Neural cell (in vitro differentiated cells): Measurements from ENCODE around the gene SLCO3A1. TPM values are rescaled to one million over a fixed set of nuclear protein-coding genes. Genes with fewer than 3 reads are reported as not detected.

Experiments
- H2AFZ ChIP-seq: fragments of 200-600, 300-800 bp; sonication (generic), shearing (Covaris generic); 2 replicates; pipeline ENCODE4 v1.6.0; 2014; ENCODE audit warnings: low read depth, mild to moderate bottlenecking, antibody characterized with exemption, low read length, moderate library complexity
- H3F3A ChIP-seq: fragments of 200-600 bp; shearing (Covaris generic); 2 replicates; pipeline ENCODE4 v1.6.1; 2016; ENCODE audit warnings: mild to moderate bottlenecking, moderate library complexity, mixed read lengths, antibody characterized with exemption, low read length; ENCODE audit not compliant: insufficient read depth, poor library complexity, severe bottlenecking
- H3K27ac ChIP-seq: fragments of 200-600, 300-800 bp; sonication (generic), shearing (Covaris generic); 2 replicates; pipeline ENCODE4 v1.5.1; 2014; ENCODE audit warnings: mild to moderate bottlenecking, low read length, moderate library complexity
- H3K27me3 ChIP-seq: fragments of 300-800, 200-600 bp; sonication (generic), shearing (Covaris generic); 2 replicates; pipeline ENCODE4 v1.6.0; 2014; ENCODE audit warnings: mild to moderate bottlenecking, low read depth, low read length, moderate library complexity; ENCODE audit not compliant: insufficient read depth
- H3K36me3 ChIP-seq: fragments of 300-800, 200-600 bp; sonication (generic), shearing (Covaris generic); 2 replicates; pipeline ENCODE4 v1.5.1; 2014; ENCODE audit warnings: mild to moderate bottlenecking, antibody characterized with exemption, low read length, moderate library complexity; ENCODE audit not compliant: insufficient read depth
- H3K4me2 ChIP-seq: fragments of 300-800, 200-600 bp; sonication (generic), shearing (Covaris generic); 2 replicates; pipeline ENCODE4 v1.6.0; 2014; ENCODE audit warnings: mild to moderate bottlenecking, low read length
- H3K4me3 ChIP-seq: fragments of 300-800, 200-600 bp; sonication (generic), shearing (Covaris generic); 2 replicates; pipeline ENCODE4 v1.5.1; 2014; ENCODE audit warnings: mild to moderate bottlenecking, low read length, moderate library complexity
- H3K79me2 ChIP-seq: fragments of 200-600 bp; shearing (Covaris generic); replicated peaks from 2 replicates; pipeline ENCODE4 v1.6.0; 2014; ENCODE audit warnings: mild to moderate bottlenecking, low read length, moderate library complexity; ENCODE audit not compliant: insufficient read depth
- H3K9ac ChIP-seq: fragments of 300-800, 200-600 bp; sonication (generic), shearing (Covaris generic); 2 replicates; pipeline ENCODE4 v1.6.1; 2016; ENCODE audit warnings: mild to moderate bottlenecking, low read length, mixed read lengths
- H3K9me2 ChIP-seq: fragments of 200-600 bp; shearing (Covaris generic); 2 replicates; pipeline ENCODE4 v1.6.1; 2016; ENCODE audit warnings: mild to moderate bottlenecking, low read length, mixed read lengths; ENCODE audit not compliant: insufficient read depth
- H3K9me3 ChIP-seq: fragments of 200-600, 300-800 bp; sonication (generic), shearing (Covaris generic); 2 replicates; pipeline ENCODE4 v1.6.1; 2016; ENCODE audit warnings: mild to moderate bottlenecking, mixed run types, low read length, moderate library complexity, mixed read lengths
- H4K20me1 ChIP-seq: fragments of 200-600 bp; shearing (Covaris generic); 2 replicates; pipeline ENCODE4 v1.6.1; 2016; ENCODE audit warnings: mild to moderate bottlenecking, mixed run types; ENCODE audit not compliant: insufficient read depth
- CTCF ChIP-seq: fragments of 450-650 bp; IDR thresholded peaks from 2 replicates; pipeline ENCODE4 v1.5.1; 2014; ENCODE audit warnings: antibody characterized with exemption, mild to moderate bottlenecking, moderate library complexity; ENCODE audit not compliant: poor library complexity, severe bottlenecking
- EP300 ChIP-seq: fragments of 450-650 bp; conservative IDR thresholded peaks from 2 replicates; pipeline ENCODE4 v1.6.1; 2014; ENCODE audit warnings: antibody characterized with exemption, mild to moderate bottlenecking, moderate library complexity; ENCODE audit not compliant: poor library complexity, severe bottlenecking
- EZH2 ChIP-seq: fragments of 200-600, 300-800 bp; shearing (Covaris generic), sonication (generic); IDR thresholded peaks from 2 replicates; pipeline ENCODE4 v1.6.1; 2014; ENCODE audit warnings: antibody characterized with exemption, low read length, borderline replicate concordance, mild to moderate bottlenecking; ENCODE audit not compliant: insufficient read depth, poor library complexity, severe bottlenecking
- MXI1 ChIP-seq: fragments of 450-650 bp; conservative IDR thresholded peaks from 2 replicates; pipeline ENCODE4 v1.6.1; 2014; ENCODE audit warnings: antibody characterized with exemption, mild to moderate bottlenecking; ENCODE audit not compliant: poor library complexity, severe bottlenecking
- POLR2AphosphoS5 ChIP-seq: IDR thresholded peaks from 2 replicates; pipeline ENCODE4 v1.6.1; 2012
- RAD21 ChIP-seq: fragments of 450-650 bp; conservative IDR thresholded peaks from 2 replicates; pipeline ENCODE4 v1.6.1; 2014; ENCODE audit warnings: antibody characterized with exemption, mild to moderate bottlenecking, moderate library complexity
- REST ChIP-seq: IDR thresholded peaks from 2 replicates; pipeline ENCODE4 v1.6.1; 2012; ENCODE audit warnings: borderline replicate concordance
- SMC3 ChIP-seq: fragments of 450-650 bp; conservative IDR thresholded peaks from 2 replicates; pipeline ENCODE4 v1.6.1; 2014; ENCODE audit warnings: antibody characterized with exemption, mild to moderate bottlenecking, moderate library complexity; ENCODE audit not compliant: poor library complexity
- TAF1 ChIP-seq: IDR thresholded peaks from 2 replicates; pipeline ENCODE4 v1.6.1; 2012; ENCODE audit warnings: low read depth
- polyA plus RNA-seq: library from polyadenylated mRNA; depleted of rRNA; stranded (reverse); fragments of >200 nt; gene quantifications from 2 replicates; pipeline ENCODE4 v1.2.3, GENCODE V29; 2014

The SLCO3A1 gene
- polyA plus RNA-seq, 1 donor from 2014 or later: 14.2 TPM

- Histone ChIP-seq H4K20me1 (no peaks in the 10 kb centered on the region), H3K27ac (no peak overlapping the region), H3K79me2 (no peaks in the 10 kb centered on the region), H3K27me3 (no peaks in the 10 kb centered on the region), H3K36me3 (no peaks in the 10 kb centered on the region), H2AFZ (no peak overlapping the region), H3K9me3 (no peaks in the 10 kb centered on the region), H3K9me2 (no peaks in the 10 kb centered on the region), H3F3A (no peaks in the 10 kb centered on the region), H3K4me3 (no peak overlapping the region), H3K9ac (no peak overlapping the region), H3K4me2 (no peak overlapping the region)
- TF ChIP-seq MXI1 (no peak), RAD21 (no peak), SMC3 (no peak), TAF1 (no peak), POLR2AphosphoS5 (no peak), EZH2 (no peak), REST (no peak), EP300 (no peak), CTCF (no peak)
Measured at GRCh38 chr15:91844341-91844740, 9.2 kb upstream of the SLCO3A1 start.

GRCh38 chr15:91844928-91845327, 8.6 kb upstream of the SLCO3A1 start:
- H2AFZ ChIP-seq: no peak overlapping the region
- no peaks in the 10 kb centered on the region for H3F3A ChIP-seq
- H3K9me3 ChIP-seq: no peaks in the 10 kb centered on the region
- H3K79me2 ChIP-seq: no peaks in the 10 kb centered on the region
- no peaks in the 10 kb centered on the region for H4K20me1 ChIP-seq
- no peaks in the 10 kb centered on the region for H3K27me3 ChIP-seq
- no peak for TF ChIP-seq CTCF
- TF ChIP-seq MXI1: no peak
- TF ChIP-seq POLR2AphosphoS5: no peak
- no peak for TF ChIP-seq TAF1
- no peak for TF ChIP-seq SMC3
- TF ChIP-seq RAD21: no peak
- TF ChIP-seq REST: no peak
- no peak for TF ChIP-seq EP300
- no peak for TF ChIP-seq EZH2
- H3K36me3 ChIP-seq: no peaks in the 10 kb centered on the region
- no peak overlapping the region for H3K4me2 ChIP-seq
- H3K4me3 ChIP-seq: no peak overlapping the region
- no peak overlapping the region for H3K27ac ChIP-seq
- no peaks in the 10 kb centered on the region for H3K9me2 ChIP-seq
- H3K9ac ChIP-seq: no peak overlapping the region
